HEK293T (cell line): ENCODE measurements around the gene ACKR1.

Experiments
- CTCF ChIA-PET: fragments of 350-600 bp; formaldehyde crosslinking; extraction: SDS; loops from one replicate; lab custom pipeline; 2021; ENCODE audit warnings: antibody characterized with exemption, inconsistent platforms; lab: Yijun Ruan, JAX
- POLR2A ChIA-PET: fragments of 350-600 bp; formaldehyde crosslinking; extraction: SDS; loops from one replicate; lab custom pipeline; 2020; ENCODE audit warnings: antibody characterized with exemption, inconsistent platforms; lab: Yijun Ruan, JAX
- DNase-seq: peaks from one replicate; pipeline ENCODE4 v3.0.0; 2012; ENCODE audit warnings: mixed read lengths; ENCODE audit errors: extremely low spot score
- ARNT ChIP-seq: fragments of 450-650 bp; IDR thresholded peaks from 2 replicates; pipeline ENCODE4 v1.6.1; 2017; ENCODE audit warnings: mild to moderate bottlenecking
- BHLHE40 ChIP-seq: fragments of 450-650 bp; IDR thresholded peaks from 2 replicates; pipeline ENCODE4 v1.6.1; 2016; ENCODE audit warnings: mild to moderate bottlenecking, moderate library complexity, borderline replicate concordance
- CTBP1 ChIP-seq: fragments of 450-650 bp; IDR thresholded peaks from 2 replicates; pipeline ENCODE4 v1.6.1; 2016; ENCODE audit warnings: borderline replicate concordance
- ELF4 ChIP-seq: fragments of 450-650 bp; IDR thresholded peaks from 2 replicates; pipeline ENCODE4 v1.6.1; 2017; ENCODE audit warnings: antibody characterized with exemption
- FOXA1 ChIP-seq: fragments of 450-650 bp; IDR thresholded peaks from 2 replicates; pipeline ENCODE4 v1.6.1; 2016; ENCODE audit warnings: mild to moderate bottlenecking
- FOXK2 ChIP-seq: fragments of 450-650 bp; IDR thresholded peaks from 2 replicates; pipeline ENCODE4 v1.6.1; 2016; ENCODE audit warnings: mild to moderate bottlenecking
- FOXM1 ChIP-seq: fragments of 450-650 bp; IDR thresholded peaks from 2 replicates; pipeline ENCODE4 v1.6.1; 2017; ENCODE audit warnings: mild to moderate bottlenecking, borderline replicate concordance
- HDGF ChIP-seq: fragments of 450-650 bp; IDR thresholded peaks from 2 replicates; pipeline ENCODE4 v1.6.1; 2017; ENCODE audit warnings: antibody characterized with exemption, borderline replicate concordance
- L3MBTL2 ChIP-seq: fragments of 450-650 bp; conservative IDR thresholded peaks from 2 replicates; pipeline ENCODE4 v1.6.1; 2016; ENCODE audit warnings: mild to moderate bottlenecking
- LEF1 ChIP-seq: fragments of 450-650 bp; IDR thresholded peaks from 2 replicates; pipeline ENCODE4 v1.6.1; 2017; ENCODE audit warnings: mild to moderate bottlenecking, borderline replicate concordance
- NFRKB ChIP-seq: fragments of 450-650 bp; IDR thresholded peaks from 2 replicates; pipeline ENCODE4 v1.6.1; 2016; ENCODE audit warnings: mild to moderate bottlenecking, moderate library complexity
- SP1 ChIP-seq: fragments of 450-650 bp; IDR thresholded peaks from 2 replicates; pipeline ENCODE4 v1.6.1; 2017
- SUZ12 ChIP-seq: fragments of 450-650 bp; IDR thresholded peaks from 2 replicates; pipeline ENCODE4 v1.6.1; 2016; ENCODE audit warnings: mild to moderate bottlenecking
- TARDBP ChIP-seq: fragments of 450-650 bp; IDR thresholded peaks from 2 replicates; pipeline ENCODE4 v1.6.1; 2016
- ZNF384 ChIP-seq: fragments of 450-650 bp; IDR thresholded peaks from 2 replicates; pipeline ENCODE4 v1.6.1; 2016
- TF ChIP-seq, protein P1 (sequence below): fragments of 450-650 bp; IDR thresholded peaks from 2 replicates; pipeline ENCODE4 v1.6.1; 2016

ACKR1 gene

DNA sequence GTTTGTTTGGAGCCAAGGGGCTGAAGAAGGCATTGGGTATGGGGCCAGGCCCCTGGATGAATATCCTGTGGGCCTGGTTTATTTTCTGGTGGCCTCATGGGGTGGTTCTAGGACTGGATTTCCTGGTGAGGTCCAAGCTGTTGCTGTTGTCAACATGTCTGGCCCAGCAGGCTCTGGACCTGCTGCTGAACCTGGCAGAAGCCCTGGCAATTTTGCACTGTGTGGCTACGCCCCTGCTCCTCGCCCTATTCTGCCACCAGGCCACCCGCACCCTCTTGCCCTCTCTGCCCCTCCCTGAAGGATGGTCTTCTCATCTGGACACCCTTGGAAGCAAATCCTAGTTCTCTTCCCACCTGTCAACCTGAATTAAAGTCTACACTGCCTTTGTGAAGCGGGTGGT, 1.4 kb downstream of the ACKR1 start:
- TF ChIP-seq L3MBTL2 (no peak), HDGF (no peak), FOXK2 (no peak), ZNF384 (no peak), CTBP1 (no peak), SP1 (no peak), TARDBP (no peak), ELF4 (no peak), BHLHE40 (no peak), NFRKB (no peak), FOXA1 (no peak), LEF1 (no peak), FOXM1 (no peak), ARNT (no peak), SUZ12 (no peak)
- TF ChIP-seq, protein P1, sequence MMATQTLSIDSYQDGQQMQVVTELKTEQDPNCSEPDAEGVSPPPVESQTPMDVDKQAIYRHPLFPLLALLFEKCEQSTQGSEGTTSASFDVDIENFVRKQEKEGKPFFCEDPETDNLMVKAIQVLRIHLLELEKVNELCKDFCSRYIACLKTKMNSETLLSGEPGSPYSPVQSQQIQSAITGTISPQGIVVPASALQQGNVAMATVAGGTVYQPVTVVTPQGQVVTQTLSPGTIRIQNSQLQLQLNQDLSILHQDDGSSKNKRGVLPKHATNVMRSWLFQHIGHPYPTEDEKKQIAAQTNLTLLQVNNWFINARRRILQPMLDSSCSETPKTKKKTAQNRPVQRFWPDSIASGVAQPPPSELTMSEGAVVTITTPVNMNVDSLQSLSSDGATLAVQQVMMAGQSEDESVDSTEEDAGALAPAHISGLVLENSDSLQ: no peak
- ChIA-PET CTCF (no interaction called here), POLR2A (no interaction called here)
- DNase-seq: no peak

DNA sequence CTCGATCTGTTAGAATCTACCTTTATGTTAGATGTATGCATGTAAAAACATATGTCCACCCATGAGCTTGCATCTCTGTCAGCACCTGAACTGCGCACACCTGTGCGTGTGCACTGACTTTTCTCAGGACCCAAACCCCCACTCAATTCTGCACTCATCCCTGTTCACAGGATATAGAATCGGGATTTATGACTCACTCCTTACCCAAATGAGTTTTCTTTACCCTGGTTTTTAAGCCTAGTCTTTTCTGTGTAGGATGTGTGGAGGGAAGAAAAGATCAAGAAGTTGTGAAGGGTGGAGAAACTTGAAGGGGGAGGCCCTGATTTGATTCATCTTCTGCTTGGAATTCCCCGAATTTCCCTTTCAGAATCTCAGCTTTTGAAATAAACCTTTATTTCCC, 2.4 kb downstream of the ACKR1 start:
- ChIA-PET CTCF (no interaction called here), POLR2A (no interaction called here)
- DNase-seq: no peak

DNA sequence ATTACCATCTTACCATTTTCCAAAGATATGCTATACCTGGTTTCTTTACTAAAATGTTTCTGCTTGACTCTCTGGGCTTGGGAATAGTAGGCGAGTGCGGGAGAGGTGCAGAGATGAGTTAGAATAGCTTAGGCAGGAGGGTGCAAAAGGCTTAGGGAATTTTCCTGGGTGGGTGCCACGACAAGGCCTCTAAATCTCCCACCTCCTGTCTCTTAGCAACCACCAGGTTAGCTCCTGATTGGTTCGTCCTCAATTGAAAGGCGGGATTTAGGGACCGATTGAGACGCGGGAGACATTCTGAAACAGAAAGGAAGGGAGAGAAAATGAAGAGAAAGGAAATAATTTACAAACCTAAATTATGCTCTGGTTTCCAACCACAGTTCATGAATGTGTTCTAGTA, 3.1 kb downstream of the ACKR1 start:
- ChIA-PET CTCF (interaction anchor here (0.6 to 1.2 kb wide), 2 partner anchors 13 to 78 kb away, joined by 3 to 4 read pairs; no protein-coding TSS in a partner anchor), POLR2A (no interaction called here)
- TF ChIP-seq CTBP1 (no peak), LEF1 (no peak), SUZ12 (no peak), FOXM1 (no peak), ZNF384 (no peak), SP1 (no peak), FOXK2 (no peak), NFRKB (no peak), ELF4 (no peak)
- TF ChIP-seq, protein P1: no peak
- no peak for DNase-seq

More for the DNA sequence above, 2.4 kb downstream of the ACKR1 start:
- TF ChIP-seq, protein P1: no peak
- TF ChIP-seq CTBP1: no peak
- no peak for TF ChIP-seq BHLHE40
- no peak for TF ChIP-seq SP1
- no peak for TF ChIP-seq FOXK2
- no peak for TF ChIP-seq FOXA1
- no peak for TF ChIP-seq NFRKB
- TF ChIP-seq ZNF384: no peak
- TF ChIP-seq FOXM1: no peak
- TF ChIP-seq HDGF: no peak
- no peak for TF ChIP-seq ELF4
- TF ChIP-seq ARNT: no peak
- no peak for TF ChIP-seq SUZ12
- no peak for TF ChIP-seq TARDBP
- no peak for TF ChIP-seq LEF1
- TF ChIP-seq L3MBTL2: no peak

GRCh38 chr1:159208175-159208825, 3.6 kb downstream of the ACKR1 start:
- TF ChIP-seq CTBP1 (no peak), ZNF384 (no peak), SUZ12 (no peak), FOXA1 (no peak), SP1 (no peak), BHLHE40 (no peak), LEF1 (no peak), L3MBTL2 (no peak), NFRKB (no peak), ARNT (no peak)
- TF ChIP-seq, protein P1: no peak
- ChIA-PET CTCF (interaction anchor here (1.2 kb wide), 1 partner anchor 14 kb away, joined by 4 read pairs; no protein-coding TSS in a partner anchor), POLR2A (no interaction called here)
- no peak for DNase-seq

- no peak for TF ChIP-seq FOXM1
- TF ChIP-seq FOXA1: no peak
- TF ChIP-seq SUZ12: no peak
- TF ChIP-seq BHLHE40: no peak
- TF ChIP-seq ZNF384: no peak
- TF ChIP-seq LEF1: no peak
- no peak for TF ChIP-seq HDGF
- no peak for TF ChIP-seq ELF4
- TF ChIP-seq, protein P1: no peak
- TF ChIP-seq CTBP1: no peak
- TF ChIP-seq ARNT: no peak
- no peak for TF ChIP-seq TARDBP
- no peak for TF ChIP-seq FOXK2
- no peak for TF ChIP-seq NFRKB
- no peak for TF ChIP-seq SP1
- DNase-seq: no peak
- ChIA-PET CTCF (interaction anchor here (0.7 to 1.2 kb wide), 2 partner anchors 14 to 636 kb away, joined by 4 read pairs; no protein-coding TSS in a partner anchor), POLR2A (no interaction called here)
Observed at GRCh38 chr1:159209061-159209460, 4.4 kb downstream of the ACKR1 start.
